CD4-positive, alpha-beta T cell (primary cell): ENCODE measurements around the gene FZR1. TPM values are rescaled to one million over a fixed set of nuclear protein-coding genes. Genes with fewer than 3 reads are reported as not detected.
A peak's percentile ranks its signal among the peaks of the same experiment; 100 is the strongest.

Experiments
- ATAC-seq: fragments of 200-7000 bp; cut with Tn5 transposase; one replicate; pipeline ENCODE4 v1.10.0; 2022; ENCODE audit warnings: mild to moderate bottlenecking; ENCODE audit not compliant: poor library complexity
- CTCF ChIA-PET: fragments of 350-600 bp; sonication (Branson Sonifier 250); formaldehyde crosslinking; loops from one replicate; lab custom pipeline; 2021; ENCODE audit warnings: antibody characterized with exemption, inconsistent platforms; lab: Charles Lee
- POLR2A ChIA-PET: fragments of 350-600 bp; sonication (Branson Sonifier 250); formaldehyde crosslinking; loops from one replicate; lab custom pipeline; 2021; ENCODE audit warnings: antibody characterized with exemption, inconsistent platforms; lab: Charles Lee
- DNase-seq, 14 experiments: peaks; one replicate each; pipeline ENCODE4 v3.0.0-alpha.2; 2013 to 2020; ENCODE audit warnings: mixed read lengths in 2 of 14
- H3K27ac ChIP-seq, 2 donors: one replicate each; pipeline versions ENCODE4 v1.5.1 to v1.7.0; 2013; ENCODE audit warnings: low read length in 2 of 2, low read depth in 1 of 2, mild to moderate bottlenecking in 1 of 2
- H3K27me3 ChIP-seq, 2 experiments: 1 replicate in 1 of 2; 2 replicates in 1 of 2; pipeline versions ENCODE4 v1.6.1 to v1.7.0; 2013; ENCODE audit warnings: low read length in 2 of 2, control low read depth in 1 of 2, mild to moderate bottlenecking in 1 of 2, moderate library complexity in 1 of 2; ENCODE audit not compliant: insufficient read depth in 2 of 2, control insufficient read depth in 1 of 2
- H3K36me3 ChIP-seq: one replicate; pipeline ENCODE4 v1.6.1; 2013; ENCODE audit warnings: low read length, control low read depth; ENCODE audit not compliant: insufficient read depth
- H3K4me1 ChIP-seq: one replicate; pipeline ENCODE4 v1.6.1; 2013; ENCODE audit warnings: low read length, control low read depth; ENCODE audit not compliant: insufficient read depth
- H3K4me3 ChIP-seq: one replicate; pipeline ENCODE4 v1.5.1; 2013; ENCODE audit warnings: mild to moderate bottlenecking, low read length, moderate library complexity
- H3K9me3 ChIP-seq, 2 experiments: 1 replicate in 1 of 2; 2 replicates in 1 of 2; pipeline versions ENCODE4 v1.6.1 to v1.7.0; 2013; ENCODE audit warnings: low read length in 2 of 2, mild to moderate bottlenecking in 2 of 2, control low read depth in 1 of 2, moderate library complexity in 1 of 2; ENCODE audit not compliant: control insufficient read depth in 1 of 2, insufficient read depth in 1 of 2
- H3K27ac Mint-ChIP-seq: one replicate; pipeline ENCODE4 v1.8.0; 2020; ENCODE audit warnings: mixed read lengths
- H3K27me3 Mint-ChIP-seq: one replicate; pipeline ENCODE4 v1.8.0; 2021; ENCODE audit warnings: mixed read lengths
- H3K36me3 Mint-ChIP-seq: one replicate; pipeline ENCODE4 v1.8.0; 2021; ENCODE audit warnings: low read depth, mixed read lengths
- H3K4me1 Mint-ChIP-seq: one replicate; pipeline ENCODE4 v1.8.0; 2021; ENCODE audit warnings: low read depth, mixed read lengths
- H3K4me3 Mint-ChIP-seq: one replicate; pipeline ENCODE4 v1.8.0; 2020; ENCODE audit warnings: mild to moderate bottlenecking, mixed read lengths
- H3K9me3 Mint-ChIP-seq: one replicate; pipeline ENCODE4 v1.8.0; 2020; ENCODE audit warnings: mixed read lengths
- CTCF ChIP-seq: fragments of 200-600 bp; IDR thresholded peaks from one replicate; pipeline ENCODE4 v1.8.0; 2022; ENCODE audit warnings: antibody characterized with exemption, mild to moderate bottlenecking
- intact Hi-C, 2 experiments: fragments of 100-400 bp; cut with DNase I in 1 of 2; cut with micrococcal nuclease in 1 of 2; formaldehyde crosslinking; loops; one replicate each; pipeline versions ENCODE4 v1.15.1 to v1.9.0; 2023 to 2025; cut with DNase I, micrococcal nuclease
- total RNA-seq, 174 experiments: library from RNA in 2 of 174; stranded (reverse) in 2 of 174; gene quantifications; one replicate each; pipeline ENCODE4 v1.2.3 and lab custom pipeline; 2021 to 2026

The FZR1 gene
- total RNA-seq, 2 experiments from 2014 or later, result 109 to 116 TPM

GRCh38 chr19:3479834-3480215 is 26.3 kb upstream of the FZR1 start:
- ATAC-seq, result peak; percentile 71
- Mint-ChIP-seq H3K27me3 (peaks cover 4% of the 10 kb centered on the region), H3K36me3 (no peaks in the 10 kb centered on the region), H3K9me3 (no peaks in the 10 kb centered on the region), H3K4me3 (no peak overlapping the region), H3K27ac (no peak overlapping the region), H3K4me1 (peaks cover 17% of the 10 kb centered on the region)
- ChIA-PET CTCF (interaction anchor here (1.2 kb wide), 1 partner anchor 153 kb away, joined by 4 read pairs; no protein-coding TSS in a partner anchor), POLR2A (interaction anchor here (1.0 to 1.3 kb wide), 2 partner anchors 175 to 283 kb away, joined by 3 to 4 read pairs; no protein-coding TSS in a partner anchor)
- no peak for TF ChIP-seq CTCF
- Histone ChIP-seq H3K9me3 (no peaks in the 10 kb centered on the region), H3K4me1 (peaks cover 17% of the 10 kb centered on the region), H3K36me3 (no peaks in the 10 kb centered on the region), H3K27me3 (no peaks in the 10 kb centered on the region), H3K27ac (no peak overlapping the region), H3K4me3 (no peak overlapping the region)
- intact Hi-C loops, result no loop called here
- peak in 7 of 14 experiments; percentile 5 to 73 (median 31) for DNase-seq

GRCh38 chr19:3480383-3481091 is 25.6 kb upstream of the FZR1 start, which contains the start of gene SMIM24:
TSS of gene SMIM24 (minus strand) at chr19:3480525. CDS start at chr19:3480463, 62 bp downstream.
- DNase-seq, result no peak
- H3K4me1 Mint-ChIP-seq, result peaks cover 17% of the 10 kb centered on the region
- Histone ChIP-seq H3K4me1 (peaks cover 17% of the 10 kb centered on the region), H3K27me3 (no peaks in the 10 kb centered on the region), H3K36me3 (no peaks in the 10 kb centered on the region), H3K27ac (no peak within 1 kb of the TSS), H3K4me3 (no peak within 1 kb of the TSS), H3K9me3 (no peaks in the 10 kb centered on the region)
- CTCF ChIA-PET, result no interaction called here
- peaks cover 4% of the 10 kb centered on the region for H3K27me3 Mint-ChIP-seq
- H3K4me3 Mint-ChIP-seq, result no peak within 1 kb of the TSS
- H3K9me3 Mint-ChIP-seq, result no peaks in the 10 kb centered on the region
- POLR2A ChIA-PET, result no interaction called here
- TF ChIP-seq CTCF, result no peak
- no peaks in the 10 kb centered on the region for H3K36me3 Mint-ChIP-seq
- ATAC-seq, result no peak
- intact Hi-C loops, result no loop called here
- no peak within 1 kb of the TSS for H3K27ac Mint-ChIP-seq

GRCh38 chr19:3481241-3482090 is 24.6 kb upstream of the FZR1 start:
- ChIA-PET POLR2A (no interaction called here), CTCF (no interaction called here)
- peaks cover 4% of the 10 kb centered on the region for H3K27me3 Mint-ChIP-seq

More at GRCh38 chr19:3481241-3482090, 24.6 kb upstream of the FZR1 start:
- H3K4me3 Mint-ChIP-seq, result no peak overlapping the region
- H3K27ac Mint-ChIP-seq, result no peak overlapping the region
- H3K36me3 Mint-ChIP-seq, result no peaks in the 10 kb centered on the region
- H3K9me3 Mint-ChIP-seq, result no peaks in the 10 kb centered on the region
- H3K4me3 ChIP-seq, result no peak overlapping the region
- H3K4me1 Mint-ChIP-seq, result peaks cover 17% of the 10 kb centered on the region
- TF ChIP-seq CTCF, result no peak
- intact Hi-C loops, result no loop called here
- H3K27me3 ChIP-seq, result no peaks in the 10 kb centered on the region
- DNase-seq, result no peak
- peaks cover 17% of the 10 kb centered on the region for H3K4me1 ChIP-seq
- no peaks in the 10 kb centered on the region for H3K9me3 ChIP-seq
- H3K27ac ChIP-seq, result no peak overlapping the region
- ATAC-seq, result no peak
- no peaks in the 10 kb centered on the region for H3K36me3 ChIP-seq
